Activated effector memory CD4-positive, alpha-beta T cell treated with anti-CD3 and anti-CD28 coated beads, Interleukin-2, amount 50 U/mL, for 16 hours (primary cell): ENCODE data around the gene FBXW5.
A peak's percentile ranks its signal among the peaks of the same experiment; 100 is the strongest.

ENCODE experiments used
- DNase-seq: peaks from one replicate; pipeline ENCODE4 v3.0.0-alpha.2; 2020

The FBXW5 gene

DNA sequence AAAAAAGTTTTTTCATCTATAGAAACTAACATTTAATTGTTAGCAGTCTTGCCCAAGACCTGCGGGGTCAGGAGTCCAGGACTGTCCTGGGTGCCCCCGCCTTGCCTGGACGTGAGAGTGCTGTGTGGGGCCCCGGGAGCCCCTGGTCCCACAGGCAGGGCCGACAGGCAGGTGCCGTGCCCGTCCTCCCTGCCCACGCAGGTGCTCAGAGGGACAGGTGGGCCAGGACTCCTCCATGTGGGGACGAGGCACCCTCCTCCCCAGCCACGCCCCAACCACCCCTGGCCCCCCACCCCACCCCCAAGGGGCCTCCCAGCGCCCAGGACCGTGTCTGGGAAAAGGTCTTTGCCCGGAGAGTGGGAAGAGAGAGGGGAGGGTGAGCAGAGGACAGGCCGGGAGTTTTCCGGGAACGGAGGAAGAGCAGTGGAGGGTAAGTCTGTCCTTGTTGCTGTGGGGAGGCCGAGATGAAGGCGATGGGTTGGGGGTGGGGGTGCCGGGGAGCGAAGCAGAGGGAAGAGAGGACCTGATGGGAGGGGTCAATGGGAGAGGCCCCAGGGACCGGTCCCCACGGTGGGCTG is 4.8 kb upstream of the FBXW5 start:
- no peak for DNase-seq

DNA sequence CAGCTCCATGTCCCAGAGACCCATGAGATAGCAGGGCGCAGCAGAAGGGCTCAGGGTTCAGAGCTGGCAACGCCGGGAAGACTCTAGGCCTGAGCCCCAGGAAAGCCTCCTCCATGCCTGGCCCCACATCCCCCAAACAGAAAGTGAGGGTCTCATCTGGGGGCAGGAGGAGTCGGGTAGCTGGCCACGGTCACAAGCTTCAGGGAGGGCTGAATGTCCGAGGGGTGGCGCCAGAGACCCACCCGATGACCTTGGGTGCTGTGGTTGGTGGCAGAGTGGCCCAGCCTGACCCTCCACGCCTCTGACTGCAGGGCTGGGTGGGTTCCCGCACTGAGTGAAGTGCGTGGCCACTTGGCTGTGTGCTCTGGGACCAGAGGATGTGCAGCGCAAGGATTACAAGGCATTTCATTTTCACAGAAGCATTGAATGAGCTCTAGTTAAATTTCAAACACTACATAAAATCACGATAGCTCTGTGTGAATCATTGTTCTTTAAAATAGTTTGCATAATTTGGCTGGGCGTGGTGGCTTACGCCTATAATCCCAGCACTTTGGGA is 3.5 kb upstream of the FBXW5 start:
- DNase-seq = no peak

DNA sequence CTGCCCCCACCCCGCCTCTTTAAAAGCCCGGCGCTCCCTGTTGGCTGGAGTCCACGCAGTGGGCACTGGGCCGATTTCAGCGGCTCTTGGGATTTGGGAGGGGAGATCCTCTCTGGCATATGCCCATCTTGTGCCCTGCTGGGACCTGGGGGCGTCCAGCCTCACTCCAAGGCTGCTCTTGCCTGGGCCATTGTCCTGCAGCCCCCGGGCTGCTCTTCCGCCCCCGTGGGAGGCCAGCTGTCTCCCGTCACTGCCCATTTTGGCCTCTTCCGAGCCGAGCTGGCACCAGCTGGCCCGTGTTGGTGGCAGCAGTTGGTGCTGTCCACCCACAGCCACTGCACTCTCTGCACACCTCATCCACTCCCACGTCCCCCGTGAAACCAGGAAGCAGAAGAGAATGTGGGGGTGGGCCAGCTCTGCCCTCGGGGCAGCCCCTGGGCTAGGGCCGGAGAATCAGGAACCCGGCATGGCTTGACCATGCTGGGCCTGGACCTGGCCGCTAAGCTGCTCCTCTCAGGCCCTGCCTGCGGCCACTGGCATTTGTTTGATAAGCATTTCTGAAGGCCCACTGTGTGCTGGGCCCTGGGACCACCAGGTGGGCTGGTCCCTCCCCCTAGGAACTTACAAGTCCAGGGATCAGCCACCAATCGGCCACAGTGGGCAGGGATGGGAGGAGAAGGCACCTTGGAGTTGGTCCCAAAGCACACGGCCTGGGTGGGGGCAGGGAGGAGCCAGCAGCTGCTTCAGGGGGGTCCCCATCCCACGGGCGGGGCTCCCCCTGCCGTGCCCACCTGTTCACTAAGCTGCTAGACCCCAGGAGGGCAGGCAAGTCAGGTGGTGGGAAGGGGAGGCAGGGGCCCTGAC is 2.7 kb upstream of the FBXW5 start:
- no peak for DNase-seq

DNA sequence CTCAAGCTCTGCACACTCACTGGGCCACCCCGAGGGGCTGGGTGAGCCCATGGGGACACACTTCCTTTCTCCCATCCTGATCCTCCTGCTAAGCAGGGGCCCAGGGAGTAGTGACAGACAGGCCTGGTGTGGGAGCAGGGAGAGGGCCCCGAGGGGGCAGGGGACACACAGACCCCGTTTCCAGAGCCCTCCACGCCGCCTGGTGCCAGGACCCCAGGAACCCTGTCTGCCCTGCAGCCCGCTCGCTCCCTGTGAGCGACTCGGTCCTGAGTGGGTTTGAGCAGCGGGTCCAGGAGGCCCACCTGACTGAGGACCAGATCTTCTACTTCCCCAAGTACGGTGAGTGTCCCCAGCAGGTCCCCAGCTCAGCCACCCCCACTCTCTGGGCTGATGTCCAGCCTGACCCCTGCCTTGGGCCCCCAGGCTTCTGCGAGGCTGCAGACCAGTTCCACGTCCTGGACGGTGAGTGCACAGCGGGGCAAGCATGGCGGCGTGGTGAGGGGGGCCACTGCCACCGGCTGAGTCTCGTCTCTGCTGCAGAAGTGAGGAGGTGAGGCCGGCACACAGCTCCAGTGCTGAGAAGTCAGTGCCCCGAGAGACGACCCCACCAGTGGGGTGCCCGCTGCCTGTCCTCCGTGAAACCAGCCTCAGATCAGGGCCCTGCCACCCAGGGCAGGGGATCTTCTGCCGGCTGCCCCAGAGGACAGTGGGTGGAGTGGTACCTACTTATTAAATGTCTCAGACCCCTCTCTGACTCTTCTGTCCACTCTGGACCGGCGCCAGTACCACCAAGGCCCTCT is 1.9 kb upstream of the FBXW5 start:
- DNase-seq = no peak

DNA sequence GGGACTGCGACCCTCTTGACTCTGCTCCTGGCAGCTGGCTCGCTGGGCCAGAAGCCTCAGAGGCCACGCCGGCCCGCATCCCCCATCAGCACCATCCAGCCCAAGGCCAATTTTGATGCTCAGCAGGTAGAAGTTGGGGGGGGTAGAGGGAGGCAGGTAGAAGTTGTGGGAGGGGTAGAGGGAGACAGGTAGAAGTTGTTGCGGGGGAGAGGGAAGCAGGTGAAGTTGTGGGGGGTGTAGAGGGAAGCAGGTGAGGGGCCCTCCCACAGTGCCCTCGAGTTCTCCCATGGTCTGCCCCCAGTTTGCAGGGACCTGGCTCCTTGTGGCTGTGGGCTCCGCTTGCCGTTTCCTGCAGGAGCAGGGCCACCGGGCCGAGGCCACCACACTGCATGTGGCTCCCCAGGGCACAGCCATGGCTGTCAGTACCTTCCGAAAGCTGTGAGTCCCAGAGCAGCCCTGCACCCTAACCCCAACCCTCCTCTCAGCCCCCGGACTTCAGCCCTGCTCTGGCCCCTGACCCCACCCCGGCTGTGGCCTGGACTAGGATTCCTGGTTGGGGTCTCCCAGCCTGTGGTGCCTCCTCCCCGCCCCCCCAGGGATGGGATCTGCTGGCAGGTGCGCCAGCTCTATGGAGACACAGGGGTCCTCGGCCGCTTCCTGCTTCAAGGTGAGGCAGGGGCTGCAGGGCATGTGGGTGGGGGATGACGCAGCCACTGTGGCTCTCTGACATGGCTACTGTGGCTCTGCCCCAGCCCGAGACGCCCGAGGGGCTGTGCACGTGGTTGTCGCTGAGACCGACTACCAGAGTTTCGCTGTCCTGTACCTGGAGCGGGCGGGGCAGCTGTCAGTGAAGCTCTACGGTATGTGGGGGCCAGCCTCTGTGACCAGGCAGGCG is 1.0 kb upstream of the FBXW5 start:
- DNase-seq = no peak

DNA sequence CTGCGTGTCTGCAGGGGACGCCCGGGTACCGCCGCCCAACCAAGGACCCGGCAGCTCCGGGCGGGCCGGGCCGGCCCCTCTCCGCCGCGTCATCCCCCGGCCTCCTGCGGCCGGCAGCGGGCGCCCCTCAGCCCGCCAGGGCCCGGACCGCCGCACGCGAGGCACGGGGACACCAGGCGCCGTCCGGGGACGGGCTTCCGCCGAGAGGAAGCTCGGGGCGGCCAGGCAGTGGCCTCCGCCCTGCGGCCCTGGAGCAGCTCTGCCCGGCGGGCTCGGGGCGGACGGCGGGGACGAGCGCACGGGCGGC is 373 bp downstream of the FBXW5 start:
- DNase-seq = no peak

DNA sequence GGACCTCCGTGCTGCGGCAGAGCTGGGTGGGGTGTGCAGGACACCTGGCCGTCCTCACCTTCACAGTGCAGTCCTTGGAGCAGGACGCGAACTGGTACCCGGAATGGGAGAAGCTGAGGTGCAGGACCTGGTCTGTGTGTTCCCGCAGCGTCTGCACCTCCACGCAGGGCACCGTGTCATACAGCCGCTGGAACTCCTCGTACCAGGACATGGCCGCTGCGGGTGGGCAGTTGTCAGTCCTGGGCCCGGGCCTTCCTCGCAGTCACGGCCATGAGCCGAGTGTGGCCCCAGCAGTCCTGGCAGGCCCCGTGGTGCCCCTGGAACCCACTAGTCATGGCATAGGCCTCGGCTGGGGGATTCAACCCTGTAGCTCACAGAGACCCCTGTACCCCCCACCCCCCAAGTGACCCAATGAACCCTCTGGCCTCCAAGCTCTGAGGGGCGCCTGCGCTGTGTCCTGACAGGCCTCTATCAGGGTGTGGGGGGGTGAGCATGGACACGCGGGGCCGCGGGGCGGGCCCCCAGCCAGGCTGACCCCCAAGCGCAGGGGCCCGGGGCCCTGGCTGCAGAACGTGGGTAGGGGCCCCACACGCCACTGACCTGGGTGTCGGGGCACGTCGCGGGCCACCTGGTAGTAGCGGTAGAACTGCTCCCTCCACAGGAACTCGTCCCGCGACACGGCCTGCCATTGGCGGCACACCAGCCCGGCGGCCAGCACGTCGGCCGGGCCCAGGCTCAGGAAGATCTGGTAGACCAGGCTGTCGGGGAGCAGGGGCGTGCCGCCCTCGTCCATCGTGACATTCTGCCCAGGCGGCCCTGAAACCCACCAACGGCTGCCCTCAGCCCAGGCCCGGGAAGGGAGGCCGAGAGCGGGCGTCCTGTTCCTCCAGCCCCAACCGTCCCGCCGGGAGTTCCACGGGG is 987 bp downstream of the FBXW5 start:
- peak; percentile 79 for DNase-seq

DNA sequence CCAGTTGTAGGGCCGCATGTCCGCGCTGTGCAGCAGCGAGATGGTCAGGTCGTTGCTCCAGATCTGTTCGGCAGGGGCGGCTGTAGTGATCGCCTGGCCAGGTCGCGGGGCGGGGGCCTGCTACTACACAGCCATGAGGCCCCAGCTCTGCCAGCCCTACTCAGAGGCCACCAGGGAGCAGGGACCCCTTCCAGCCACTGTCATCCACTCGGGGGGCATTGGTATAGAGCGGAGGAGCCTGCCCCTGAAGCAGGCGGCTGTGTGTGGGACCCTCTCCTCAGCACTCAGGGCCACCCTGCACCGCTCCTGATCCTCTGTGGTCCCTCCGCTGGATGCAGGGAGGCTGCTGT is 1.7 kb downstream of the FBXW5 start:
- DNase-seq = no peak

DNA sequence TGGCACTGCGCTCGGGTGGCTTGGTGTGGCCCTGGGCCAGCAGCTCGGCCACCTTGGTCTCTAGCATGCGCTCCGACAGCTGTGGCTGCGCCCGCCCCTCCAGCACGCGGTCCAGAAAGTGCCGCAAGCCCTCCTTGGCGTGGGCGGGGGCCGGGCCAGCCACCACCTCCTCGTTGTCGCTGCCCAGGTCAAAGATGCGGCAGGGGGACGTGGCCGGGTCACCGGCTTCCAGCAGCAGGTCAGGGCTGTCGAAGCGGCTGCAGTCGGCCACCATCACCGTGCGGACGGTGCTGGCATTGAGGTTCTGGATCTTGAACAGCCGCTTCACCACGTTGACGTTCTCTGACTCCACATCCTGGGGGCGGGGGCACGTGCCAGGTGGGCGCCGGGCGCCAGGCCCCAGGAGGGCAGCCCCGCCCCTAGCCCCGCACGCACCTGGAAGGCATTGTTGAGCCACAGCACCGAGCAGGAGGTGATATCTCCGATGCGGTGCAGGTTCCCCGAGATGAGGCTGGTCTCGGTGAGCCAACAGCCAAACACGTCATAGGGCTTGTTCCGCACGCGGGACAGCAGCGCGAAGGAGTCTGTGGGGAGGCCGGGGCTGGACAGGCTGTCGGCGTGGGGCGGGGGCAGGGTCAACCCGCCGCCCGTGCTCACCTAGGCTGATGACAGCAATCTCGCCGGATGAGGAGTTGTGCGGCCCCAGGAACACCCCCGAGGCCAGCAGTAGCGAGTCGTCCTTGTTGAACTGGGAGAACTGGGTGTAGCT is 2.2 kb downstream of the FBXW5 start:
- DNase-seq = no peak

DNA sequence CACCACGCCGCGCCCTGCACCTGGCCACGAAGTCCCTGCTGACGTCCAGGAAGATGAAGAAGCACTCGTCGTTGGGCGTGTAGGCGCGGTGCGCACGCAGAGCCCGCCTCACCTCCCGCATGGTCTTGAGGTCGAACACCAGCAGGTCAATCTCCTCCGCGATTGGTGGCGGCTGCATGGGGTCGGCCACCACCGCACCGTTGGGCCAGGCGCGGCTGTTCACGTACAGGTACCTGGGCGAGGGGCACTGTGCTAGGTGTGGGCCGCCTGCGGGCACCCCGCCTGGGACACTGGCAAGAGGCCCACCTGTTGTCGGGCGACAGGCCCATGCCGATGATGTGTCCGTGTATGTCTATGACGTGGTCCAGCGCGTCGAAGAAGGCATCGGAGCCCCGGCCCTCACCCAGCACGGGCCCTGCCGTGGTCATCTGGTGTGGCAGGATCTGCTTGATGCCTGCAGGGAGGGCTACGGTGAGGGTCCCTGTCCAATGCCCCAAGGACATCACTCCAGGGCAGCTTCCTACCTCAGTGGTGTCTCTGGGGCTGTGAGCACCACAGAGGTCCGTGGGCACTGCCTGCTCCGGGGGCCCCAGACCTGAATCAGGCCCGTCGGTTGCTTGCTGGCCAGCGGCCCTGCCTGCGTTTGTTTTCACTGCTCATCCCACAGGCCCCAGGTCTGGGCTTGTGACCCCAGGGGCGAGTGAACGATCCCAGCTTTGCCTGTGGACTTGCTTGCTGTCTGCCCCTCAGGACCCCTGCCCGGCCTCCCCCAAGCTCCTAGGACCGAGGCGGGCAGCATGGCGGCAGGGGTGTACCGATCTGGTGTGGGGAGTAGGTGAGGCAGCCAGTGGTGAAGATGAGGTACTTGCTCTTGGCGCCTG is 3.1 kb downstream of the FBXW5 start:
- DNase-seq = no peak

DNA sequence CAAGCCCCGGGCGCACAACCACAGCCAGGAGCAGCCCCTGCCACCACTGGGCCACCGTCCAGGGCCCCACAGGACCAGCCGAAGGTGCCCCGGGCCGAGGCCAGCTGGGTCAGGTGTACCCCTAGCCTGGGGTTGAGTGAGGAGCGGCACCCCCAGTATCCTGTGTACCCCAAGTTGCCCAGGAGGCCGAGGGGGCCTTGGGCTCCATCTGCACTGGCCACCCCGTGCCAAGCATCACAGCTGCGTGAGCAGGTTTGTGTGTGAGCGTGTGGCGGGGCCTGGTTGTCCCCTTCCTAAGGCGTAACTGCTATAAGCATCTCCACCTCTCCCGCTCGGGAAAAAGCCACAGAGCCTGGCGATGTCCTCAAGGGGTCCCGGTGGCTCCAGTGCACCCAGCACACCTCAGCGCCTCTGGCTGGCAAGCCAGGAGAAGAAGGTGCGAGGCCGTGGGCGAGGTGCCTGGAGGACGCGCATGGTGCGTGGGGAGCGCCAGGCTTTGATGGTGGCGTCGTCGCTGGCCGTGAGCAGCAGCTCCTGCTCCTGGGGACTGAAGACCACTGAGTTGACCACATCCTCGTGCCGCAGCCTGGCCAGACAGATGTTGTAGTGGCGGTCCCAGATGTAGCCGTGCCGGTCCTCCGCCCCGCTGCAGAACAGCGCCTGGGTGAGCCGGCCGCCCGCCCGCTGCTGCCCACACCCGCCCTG is 3.9 kb downstream of the FBXW5 start:
- DNase-seq = no peak

DNA sequence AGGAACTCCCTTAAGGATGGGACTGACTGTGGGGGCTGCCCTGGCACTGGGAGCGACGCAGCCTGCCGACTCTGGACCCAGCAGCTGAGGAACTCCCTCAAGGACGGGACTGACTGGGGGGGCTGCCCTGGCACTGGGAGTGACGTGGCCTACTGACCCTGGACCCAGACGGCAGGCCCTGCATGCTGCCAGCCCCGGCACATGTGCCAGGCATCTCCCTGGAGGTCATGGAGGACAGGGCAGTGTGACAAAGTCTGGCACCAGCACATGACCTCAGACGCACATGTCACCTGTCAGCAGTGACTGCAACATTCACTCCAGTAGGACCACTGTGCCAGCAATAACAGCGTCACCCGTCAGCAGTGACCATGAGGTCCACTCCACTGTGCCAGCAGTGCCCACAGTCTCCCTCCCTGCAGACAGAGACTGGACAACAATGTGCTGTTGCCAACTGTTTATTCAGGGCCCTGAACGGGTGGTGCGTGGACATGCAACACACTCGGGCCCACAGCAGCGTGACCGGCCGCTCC is 4.5 kb downstream of the FBXW5 start:
- DNase-seq = no peak

DNA sequence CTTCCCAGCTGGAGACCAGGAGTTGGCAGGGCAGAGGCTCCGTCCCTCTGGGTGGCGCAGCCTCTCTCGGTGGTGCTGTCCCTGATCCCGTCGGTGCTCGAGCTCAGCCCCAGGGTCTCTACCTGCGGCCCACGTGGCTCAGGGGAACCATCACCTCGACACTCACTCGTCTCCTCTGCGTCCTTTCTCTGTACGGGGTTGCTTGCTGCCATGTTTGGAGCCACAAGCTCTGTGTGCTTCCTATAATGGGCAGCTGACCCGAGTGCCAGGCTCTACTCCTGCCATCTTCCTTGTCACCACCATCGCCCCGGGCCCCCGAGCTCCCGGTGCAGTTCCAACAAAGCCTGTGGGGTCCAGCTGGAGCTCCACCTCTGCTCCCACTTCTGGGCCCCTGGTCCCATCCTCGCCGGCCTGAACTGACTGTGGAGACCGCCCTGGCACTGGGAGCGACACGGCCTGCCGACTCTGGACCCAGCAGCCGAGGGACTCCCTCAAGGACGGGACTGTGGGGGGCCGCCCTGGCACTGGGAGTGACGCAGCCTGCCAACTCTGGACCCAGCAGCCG is 5.0 kb downstream of the FBXW5 start:
- no peak for DNase-seq

DNA sequence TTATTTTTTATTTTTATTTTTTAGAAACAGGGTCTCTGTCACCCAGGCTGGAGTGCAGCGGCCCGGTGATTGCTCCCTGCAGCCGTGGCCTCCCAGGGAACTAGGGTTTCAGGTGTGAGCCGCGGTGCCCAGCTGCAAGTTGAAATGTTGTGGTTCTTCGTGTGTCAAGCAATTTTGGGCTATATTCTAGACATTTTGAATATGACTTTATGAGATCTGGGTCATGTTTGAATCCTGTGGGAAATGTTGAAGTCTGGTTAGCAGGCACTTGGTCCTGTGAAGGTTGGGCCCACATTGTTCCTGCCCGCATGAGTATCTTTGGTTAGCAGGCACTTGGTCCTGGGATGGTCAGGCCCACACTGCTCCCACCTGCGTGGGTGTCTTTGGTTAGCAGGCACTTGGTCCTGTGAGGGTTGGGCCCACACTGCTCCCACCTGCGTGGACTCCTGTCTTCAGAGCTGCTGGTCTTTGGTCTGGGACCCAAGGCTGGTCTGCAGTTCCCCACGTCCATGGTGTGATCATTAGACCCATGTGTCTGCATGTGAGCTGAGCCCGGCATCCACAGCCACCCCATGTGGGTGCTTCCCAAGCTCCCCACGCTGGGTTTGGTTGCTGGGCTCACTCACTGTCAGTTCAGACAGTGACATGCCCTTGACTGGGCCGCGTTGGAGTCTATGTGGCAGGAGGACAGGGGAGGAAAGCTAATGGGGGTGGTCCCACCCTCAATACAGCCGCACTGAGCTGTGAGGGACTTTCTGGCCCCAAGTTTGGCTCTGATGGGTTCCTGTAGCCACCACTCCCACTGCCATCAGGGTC is 7.1 kb downstream of the FBXW5 start:
- DNase-seq = no peak

DNA sequence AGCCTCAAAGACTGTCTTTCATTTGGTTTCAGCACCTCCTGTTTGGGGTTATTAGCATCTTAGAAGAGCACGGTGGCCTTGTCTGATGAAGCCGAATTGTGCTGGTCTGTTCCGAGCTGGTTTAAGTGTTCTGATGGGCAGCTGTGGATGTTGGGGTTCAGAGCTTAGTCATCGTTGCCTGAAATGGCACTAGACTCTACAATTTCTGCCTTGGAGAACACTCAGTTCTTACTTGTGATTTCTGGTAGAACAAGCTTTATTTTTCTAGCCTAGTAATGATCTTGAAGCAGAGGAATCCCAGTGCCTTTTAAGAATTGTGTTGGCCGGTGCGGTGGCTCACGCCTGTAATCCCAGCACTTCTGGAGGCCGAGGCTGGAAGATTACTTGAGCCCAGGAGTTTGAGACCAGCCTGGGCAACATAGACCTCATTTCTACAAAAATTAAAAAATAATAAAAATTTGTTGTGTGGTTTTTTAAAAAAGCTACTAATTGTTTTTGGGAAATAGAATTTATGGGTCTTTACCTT is 7.8 kb downstream of the FBXW5 start:
- no peak for DNase-seq

DNA sequence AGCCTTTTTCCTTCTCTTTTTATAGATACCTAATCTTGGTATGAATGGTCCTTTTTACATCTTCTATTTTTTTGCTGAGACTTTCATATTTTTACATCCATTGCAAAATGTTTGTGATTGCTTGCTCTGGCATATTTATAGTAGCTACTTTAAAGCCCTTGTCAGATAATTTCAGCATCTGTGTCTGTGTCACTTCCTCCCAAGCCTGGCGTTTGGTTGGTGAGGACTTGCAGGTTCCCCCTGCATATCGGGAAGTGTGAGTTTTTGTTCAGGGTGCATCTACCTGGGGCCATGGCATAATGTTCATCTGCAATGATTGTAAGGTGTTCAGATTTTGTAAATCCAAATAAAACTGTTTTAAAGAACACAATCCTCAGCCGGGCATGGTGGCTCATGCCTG is 8.9 kb downstream of the FBXW5 start:
- DNase-seq = no peak

DNA sequence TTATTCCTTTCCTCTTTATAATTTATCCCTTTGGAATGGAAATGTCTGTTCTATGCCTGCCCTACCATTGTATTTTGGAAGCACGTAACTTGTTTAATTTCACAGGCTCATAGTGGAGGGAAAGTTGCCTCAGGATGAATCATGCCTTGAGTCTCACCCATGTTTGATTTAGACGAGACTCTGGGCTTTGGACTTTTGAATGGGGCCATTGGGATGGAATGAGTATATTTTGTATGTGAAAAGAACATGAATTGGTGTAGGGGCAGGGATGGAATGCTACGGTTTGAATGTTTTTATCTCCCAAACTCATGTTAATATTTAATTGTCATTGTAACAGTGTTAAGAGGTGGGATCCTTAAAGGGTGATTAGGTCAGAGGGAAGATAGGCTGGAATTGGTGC is 10.3 kb downstream of the FBXW5 start:
- DNase-seq = no peak
